Activated CD8-positive, alpha-beta memory T cell treated with anti-CD3 and anti-CD28 coated beads, Interleukin-2, amount 50 U/mL, for 1 hour (primary cell): ENCODE measurements around the gene VDR.

Experiments
- DNase-seq: peaks from one replicate; pipeline ENCODE4 v3.0.0-alpha.2; 2020; ENCODE audit errors: extremely low read depth

Gene VDR

DNA sequence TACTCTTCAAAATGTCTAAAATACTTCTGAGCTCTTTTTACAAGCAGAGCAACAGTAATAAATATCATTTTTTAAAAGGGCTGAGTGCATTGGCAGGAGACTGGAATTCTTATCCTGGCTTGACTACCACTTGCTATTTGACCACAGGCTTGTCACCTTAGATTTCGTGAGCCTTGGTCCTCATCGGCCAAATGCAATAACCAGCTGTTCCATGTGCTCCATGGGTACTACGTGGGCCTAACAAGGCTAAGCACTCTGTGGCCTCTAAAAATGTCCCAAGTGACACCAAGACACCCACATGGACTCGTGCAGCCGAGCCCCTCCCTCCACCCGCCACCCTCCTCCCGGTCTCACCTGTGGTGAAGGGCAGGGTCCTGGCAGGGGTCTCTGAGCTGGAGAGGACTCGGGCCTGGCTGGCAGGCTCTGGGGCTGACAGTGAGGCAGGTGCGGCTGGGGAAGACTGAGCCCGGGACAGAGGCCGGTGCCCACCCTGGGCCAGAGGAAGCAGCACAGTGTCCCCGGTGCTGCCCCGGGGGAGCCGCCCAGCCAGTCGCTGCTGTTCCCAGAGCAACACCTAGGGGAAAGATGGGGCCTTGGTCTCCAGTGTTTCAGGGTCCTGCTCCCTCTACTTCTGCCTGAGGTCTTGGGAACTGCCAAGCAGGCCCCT is 111.6 kb downstream of the VDR start:
- DNase-seq = no peak

DNA sequence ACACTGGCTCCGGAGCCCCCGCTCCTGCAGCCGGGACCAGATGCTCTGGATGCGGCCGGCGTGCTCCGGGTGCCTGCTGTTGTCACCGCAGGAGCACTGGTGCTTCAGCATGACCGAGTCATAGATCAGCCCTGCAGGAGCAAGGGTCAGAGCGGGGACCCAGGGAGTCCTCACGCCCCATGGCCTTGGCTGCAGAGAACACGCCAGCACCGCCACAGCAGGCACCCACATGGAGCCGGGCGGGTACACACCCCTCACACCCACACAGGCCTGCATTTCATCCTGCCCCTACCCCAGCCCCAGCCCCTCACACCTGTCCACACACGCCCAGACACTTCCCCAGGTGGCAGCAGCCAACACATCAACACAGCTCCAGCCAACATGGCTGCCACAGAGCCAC is 112.9 kb downstream of the VDR start:
- no peak for DNase-seq
